ENCODE results near the gene SEC61G. TPM values are rescaled to one million over a fixed set of nuclear protein-coding genes. Genes with fewer than 3 reads are reported as not detected.
A peak's percentile ranks its signal among the peaks of the same experiment; 100 is the strongest.

The SEC61G gene
- total RNA-seq, 1 experiment from 2014 or later, result 1,569 TPM

GRCh38 chr7:54769203-54769602 is 10.2 kb upstream of the SEC61G start:
- peak; percentile 35 for DNase-seq (ENCODE audit: low read depth)

- DNase-seq (ENCODE audit: low read depth), result no peak
These were observed 5.8 kb upstream of the SEC61G start for GRCh38 chr7:54764861-54765260.

GRCh38 chr7:54757711-54758110 is 1.3 kb downstream of the SEC61G start:
- no peak for DNase-seq (ENCODE audit: low read depth)

- no peak for DNase-seq (ENCODE audit: low read depth)
These were observed 9.8 kb downstream of the SEC61G start for GRCh38 chr7:54749200-54749599.

- no peak for DNase-seq (ENCODE audit: low read depth)
These were observed 11.8 kb downstream of the SEC61G start for GRCh38 chr7:54747234-54747633.

GRCh38 chr7:54743580-54743979 is 15.4 kb downstream of the SEC61G start:
- DNase-seq (ENCODE audit: low read depth), result no peak

- no peak for DNase-seq (ENCODE audit: low read depth)
These were observed 20.3 kb downstream of the SEC61G start for GRCh38 chr7:54738737-54739136.

- DNase-seq (ENCODE audit: low read depth), result peak; percentile 30
These were observed 29.9 kb downstream of the SEC61G start for GRCh38 chr7:54729107-54729506.

- DNase-seq (ENCODE audit: low read depth), result no peak
These were observed 30.6 kb downstream of the SEC61G start for GRCh38 chr7:54728411-54728810.

- no peak for DNase-seq (ENCODE audit: low read depth)
These were observed 33.8 kb downstream of the SEC61G start for GRCh38 chr7:54725255-54725654.

- no peak for DNase-seq (ENCODE audit: low read depth)
These were observed 36.5 kb downstream of the SEC61G start for GRCh38 chr7:54722502-54722901.

- no peak for DNase-seq (ENCODE audit: low read depth)
These were observed 37.0 kb downstream of the SEC61G start for GRCh38 chr7:54722026-54722425.

GRCh38 chr7:54719974-54720373 is 39.0 kb downstream of the SEC61G start:
- no peak for DNase-seq (ENCODE audit: low read depth)

GRCh38 chr7:54719425-54719824 is 39.6 kb downstream of the SEC61G start:
- no peak for DNase-seq (ENCODE audit: low read depth)

- peak; percentile 53 for DNase-seq (ENCODE audit: low read depth)
These were observed 46.2 kb downstream of the SEC61G start for GRCh38 chr7:54712820-54713219.

GRCh38 chr7:54711900-54712595 is 47.0 kb downstream of the SEC61G start:
- DNase-seq (ENCODE audit: low read depth), result no peak

- no peak for DNase-seq (ENCODE audit: low read depth)
These were observed 49.7 kb downstream of the SEC61G start for GRCh38 chr7:54709283-54709682.

GRCh38 chr7:54705436-54705835 is 53.6 kb downstream of the SEC61G start:
- DNase-seq (ENCODE audit: low read depth), result peak; percentile 82

GRCh38 chr7:54704851-54705250 is 54.2 kb downstream of the SEC61G start:
- DNase-seq (ENCODE audit: low read depth), result no peak

Other genes with a start within 250 kb of the SEC61G start
- gene VSTM2A, start 216.8 kb downstream of the SEC61G start, total RNA-seq (2014; rRNA removed), result not detected in 2 replicates